ENCODE data around the gene ST3GAL3. TPM values are rescaled to one million over a fixed set of nuclear protein-coding genes. Genes with fewer than 3 reads are reported as not detected.

Gene ST3GAL3
- total RNA-seq, 1 donor from 2014 or later: 18.3 TPM

- no peak for DNase-seq (ENCODE audit: low read depth)
- H3K4me3 ChIP-seq (ENCODE audit: low read depth, low read length): no peak overlapping the region
- no peak for TF ChIP-seq CTCF (conservative IDR thresholded peaks at IDR 0.05; ENCODE audit: low read depth, low read length)
Measured at GRCh38 chr1:43687301-43688108, 19.8 kb upstream of the ST3GAL3 start.

DNA sequence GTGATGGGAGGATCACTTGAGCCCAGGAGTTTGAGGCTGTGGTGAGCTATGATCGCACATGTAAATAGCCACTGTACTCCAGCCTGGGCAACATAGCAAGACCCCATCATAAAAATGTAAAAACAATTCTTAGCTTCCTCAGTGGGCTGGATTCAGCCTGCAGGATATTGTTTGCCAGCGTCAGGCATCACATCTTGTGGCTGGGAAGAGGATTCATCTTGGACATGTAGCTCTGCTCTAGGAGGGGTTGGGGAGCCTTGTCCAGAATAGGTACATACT lies 19.3 kb upstream of the ST3GAL3 start:
- DNase-seq (ENCODE audit: low read depth): no peak
- no peak overlapping the region for H3K4me3 ChIP-seq (ENCODE audit: low read depth, low read length)
- no peak for TF ChIP-seq CTCF (conservative IDR thresholded peaks at IDR 0.05; ENCODE audit: low read depth, low read length)

DNA sequence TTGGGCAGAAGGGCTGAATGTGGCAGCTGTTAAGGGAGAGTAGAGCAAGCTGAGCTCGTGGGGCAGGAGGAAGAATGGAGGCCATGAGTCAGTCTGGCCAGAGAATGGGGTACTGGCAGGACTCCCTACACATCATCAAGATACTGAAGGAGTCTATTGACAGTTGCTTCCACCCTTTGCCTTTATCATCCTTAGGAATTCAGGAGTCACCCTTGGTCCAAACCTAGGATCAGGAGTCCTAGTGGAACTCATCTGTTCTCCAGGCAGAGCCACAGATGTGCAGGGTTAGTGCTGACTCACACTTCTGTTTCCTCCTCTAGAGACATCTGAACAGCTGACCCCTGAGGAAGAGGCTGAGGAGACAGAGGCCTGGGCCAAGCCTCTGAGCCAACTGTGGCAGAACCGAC lies 18.7 kb upstream of the ST3GAL3 start:
- DNase-seq (ENCODE audit: low read depth): no peak
- TF ChIP-seq CTCF (conservative IDR thresholded peaks at IDR 0.05; ENCODE audit: low read depth, low read length): no peak
- no peak overlapping the region for H3K4me3 ChIP-seq (ENCODE audit: low read depth, low read length)

DNA sequence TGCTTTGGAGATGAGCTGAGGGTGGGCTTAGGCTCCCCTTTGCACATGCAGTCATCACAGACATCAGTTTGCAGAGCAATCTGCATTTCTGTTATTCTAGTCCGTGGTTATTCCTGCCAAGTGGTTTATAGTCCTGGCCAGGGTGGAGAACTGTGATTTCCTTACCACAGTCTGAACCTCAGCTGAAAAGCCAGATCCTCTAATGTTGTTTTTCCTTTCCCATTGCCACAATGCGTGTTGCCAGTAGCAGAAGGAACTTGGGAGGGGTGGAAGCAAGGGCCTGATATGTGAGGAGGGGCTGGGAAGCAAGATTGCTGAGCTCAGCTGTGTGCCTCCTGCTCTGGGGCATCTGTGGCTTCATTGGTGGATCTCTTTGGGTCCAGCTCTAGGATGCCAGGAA lies 18.0 kb upstream of the ST3GAL3 start:
- TF ChIP-seq CTCF (conservative IDR thresholded peaks at IDR 0.05; ENCODE audit: low read depth, low read length): no peak

DNA sequence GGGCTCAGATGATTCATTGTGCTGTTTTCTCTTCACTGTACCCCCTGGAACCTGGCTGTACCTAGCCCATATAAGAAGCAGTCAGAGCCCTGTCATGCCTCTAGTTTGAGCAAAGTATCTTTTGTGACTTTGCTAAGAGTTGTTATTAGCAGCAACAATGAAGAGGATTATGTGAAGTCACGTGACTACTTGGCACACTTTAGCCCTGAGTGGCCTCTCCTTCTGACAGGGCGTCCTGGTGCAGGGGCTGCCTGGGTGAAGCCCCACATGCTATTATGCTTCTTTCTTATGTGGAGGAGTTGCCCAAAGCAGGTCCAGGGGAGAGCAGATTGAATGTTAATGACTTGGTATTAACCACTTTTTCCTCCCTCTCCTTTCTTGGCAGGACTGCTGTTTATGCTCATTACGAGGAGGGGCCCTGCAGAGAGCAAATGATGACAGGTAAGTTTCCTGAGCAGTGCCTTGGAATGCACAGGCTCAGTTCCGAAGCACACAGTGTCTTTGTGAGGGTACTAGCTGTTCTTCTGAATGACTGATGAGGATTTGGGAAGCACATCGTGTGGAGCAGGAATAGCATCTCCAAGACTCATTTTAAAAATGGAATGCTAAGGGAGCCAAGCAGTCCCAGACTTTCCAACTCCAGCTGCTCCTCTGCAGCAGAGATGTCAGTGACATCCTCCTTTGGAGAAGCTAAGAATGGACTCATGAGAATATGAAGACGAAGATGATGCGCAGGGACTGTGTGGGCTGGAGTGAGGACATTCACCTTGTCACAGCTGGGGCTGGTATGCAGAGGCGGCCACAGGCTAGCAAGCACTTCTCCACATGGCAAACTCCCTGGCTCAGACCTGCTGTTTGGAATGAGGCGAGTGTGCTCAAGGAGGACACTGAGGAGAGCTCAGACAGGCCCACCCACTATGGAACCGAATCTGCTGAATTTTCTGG lies 15.2 kb upstream of the ST3GAL3 start:
- DNase-seq (ENCODE audit: low read depth): no peak
- H3K4me3 ChIP-seq (ENCODE audit: low read depth, low read length): no peak overlapping the region
- TF ChIP-seq CTCF (conservative IDR thresholded peaks at IDR 0.05; ENCODE audit: low read depth, low read length): no peak

More for the DNA sequence above, 18.0 kb upstream of the ST3GAL3 start:
- no peak for DNase-seq (ENCODE audit: low read depth)
- H3K4me3 ChIP-seq (ENCODE audit: low read depth, low read length): no peak overlapping the region

DNA sequence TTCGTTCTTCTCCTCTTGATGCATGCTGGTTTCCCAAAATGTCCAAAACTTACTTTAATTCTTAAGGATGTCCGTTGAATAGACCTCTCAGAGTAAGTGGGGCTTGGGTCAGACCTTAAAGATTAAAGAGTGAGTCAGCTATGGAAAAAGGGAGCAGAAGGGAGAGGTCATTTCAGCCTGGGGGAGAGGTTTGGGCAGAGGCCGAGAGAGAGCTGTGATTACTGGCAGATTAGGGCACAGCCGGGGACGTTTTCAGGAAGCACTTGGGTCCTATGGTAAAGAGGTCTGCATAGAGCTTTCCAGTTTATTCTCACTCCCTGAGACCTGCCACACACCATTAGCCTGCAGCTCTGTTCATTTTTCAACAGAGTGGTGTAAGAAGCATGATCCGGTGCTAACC lies 14.0 kb upstream of the ST3GAL3 start:
- no peak for DNase-seq (ENCODE audit: low read depth)
- TF ChIP-seq CTCF (conservative IDR thresholded peaks at IDR 0.05; ENCODE audit: low read depth, low read length): no peak
- H3K4me3 ChIP-seq (ENCODE audit: low read depth, low read length): no peak overlapping the region

Measured in epithelial cell of proximal tubule (primary cell).